B cell (primary cell): ENCODE data around the gene KATNAL1. TPM values are rescaled to one million over a fixed set of nuclear protein-coding genes. Genes with fewer than 3 reads are reported as not detected.

Experiments used
- ATAC-seq: fragments of 200-7000 bp; cut with Tn5 transposase; one replicate; pipeline ENCODE4 v1.10.0; 2021; ENCODE audit warnings: low read depth, mild to moderate bottlenecking, moderate number of reproducible peaks, moderate library complexity
- CTCF ChIA-PET: fragments of 350-600 bp; sonication (Branson Sonifier 250); formaldehyde crosslinking; loops from one replicate; lab custom pipeline; 2021; ENCODE audit warnings: antibody characterized with exemption, inconsistent platforms; lab: Charles Lee
- POLR2A ChIA-PET: fragments of 350-600 bp; sonication (Branson Sonifier 250); formaldehyde crosslinking; loops from one replicate; lab custom pipeline; 2021; ENCODE audit warnings: antibody characterized with exemption; lab: Charles Lee
- DNase-seq: peaks from one replicate; pipeline ENCODE4 v3.0.0; 2013
- H2AFZ ChIP-seq: 2 replicates; pipeline ENCODE4 v1.6.1; 2012; ENCODE audit warnings: mild to moderate bottlenecking, low read depth, low read length; ENCODE audit not compliant: insufficient read depth, poor library complexity, severe bottlenecking
- H3K27ac ChIP-seq, 2 donors: 1 replicate in 1 of 2; 2 replicates in 1 of 2; pipeline ENCODE4 v1.5.1; 2012 to 2013; ENCODE audit warnings: low read length in 2 of 2, mild to moderate bottlenecking in 2 of 2, moderate library complexity in 1 of 2
- H3K27me3 ChIP-seq, 4 experiments: fragments of 200-600 bp in 1 of 4; sonication (generic) in 1 of 4; replicated peaks in 1 of 4; 1 replicate in 2 of 4; 2 replicates in 2 of 4; pipeline versions ENCODE4 v1.6.1 to v1.7.0; 2013 to 2016; ENCODE audit warnings: low read length in 3 of 4, mild to moderate bottlenecking in 2 of 4, mixed read lengths in 1 of 4, moderate library complexity in 1 of 4; ENCODE audit not compliant: insufficient read depth in 4 of 4, control insufficient read depth in 3 of 4; ENCODE audit errors: control extremely low read depth in 1 of 4
- H3K36me3 ChIP-seq, 2 experiments: replicated peaks in 1 of 2; 1 replicate in 1 of 2; 2 replicates in 1 of 2; pipeline versions ENCODE4 v1.6.1 to v1.7.1; 2013; ENCODE audit warnings: low read length in 1 of 2; ENCODE audit not compliant: insufficient read depth in 2 of 2, control insufficient read depth in 1 of 2; ENCODE audit errors: control extremely low read depth in 1 of 2, extremely low read depth in 1 of 2
- H3K4me1 ChIP-seq, 2 donors: fragments of 200-600 bp in 1 of 2; sonication (generic) in 1 of 2; 1 replicate in 1 of 2; 2 replicates in 1 of 2; pipeline versions ENCODE4 v1.5.1 to v1.6.1; 2013 to 2017; ENCODE audit warnings: low read length in 2 of 2; ENCODE audit not compliant: control insufficient read depth in 2 of 2, insufficient read depth in 2 of 2
- H3K4me2 ChIP-seq: replicated peaks from 2 replicates; pipeline ENCODE3; 2012; ENCODE audit warnings: mild to moderate bottlenecking, low read depth, low read length; ENCODE audit not compliant: poor library complexity, severe bottlenecking
- H3K4me3 ChIP-seq, 5 experiments: fragments of 200-600 bp in 1 of 5; sonication (generic) in 1 of 5; 1 replicate in 3 of 5; 2 replicates in 2 of 5; pipeline versions ENCODE4 v1.5.1 to v1.7.0; 2011 to 2016; ENCODE audit warnings: low read length in 4 of 5, mild to moderate bottlenecking in 4 of 5, low read depth in 2 of 5, control low read depth in 1 of 5, moderate library complexity in 1 of 5; ENCODE audit not compliant: insufficient read depth in 1 of 5; ENCODE audit errors: control extremely low read depth in 1 of 5, extremely low read depth in 1 of 5
- H3K79me2 ChIP-seq: fragments of 200-600 bp; sonication (generic); one replicate; pipeline ENCODE4 v1.6.0; 2016; ENCODE audit warnings: low read length; ENCODE audit not compliant: control insufficient read depth, insufficient read depth
- H3K9ac ChIP-seq: fragments of 200-600 bp; sonication (generic); 2 replicates; pipeline ENCODE4 v1.6.1; 2017; ENCODE audit warnings: mild to moderate bottlenecking, low read length, moderate library complexity
- H3K9me3 ChIP-seq, 3 donors: one replicate each; pipeline versions ENCODE4 v1.6.1 to v1.7.1; 2013; ENCODE audit warnings: low read length in 2 of 3; ENCODE audit not compliant: control insufficient read depth in 2 of 3, insufficient read depth in 1 of 3; ENCODE audit errors: control extremely low read depth in 1 of 3
- H4K20me1 ChIP-seq: 2 replicates; pipeline ENCODE4 v1.6.0; 2012; ENCODE audit warnings: mild to moderate bottlenecking, low read length; ENCODE audit not compliant: insufficient read depth, control insufficient read depth, poor library complexity, severe bottlenecking
- H3K27ac Mint-ChIP-seq: one replicate; pipeline ENCODE4 v1.8.0; 2021; ENCODE audit warnings: mixed read lengths
- H3K27me3 Mint-ChIP-seq: one replicate; pipeline ENCODE4 v1.8.0; 2021; ENCODE audit warnings: mixed read lengths
- H3K4me1 Mint-ChIP-seq: one replicate; pipeline ENCODE4 v1.8.0; 2021; ENCODE audit warnings: mixed read lengths
- H3K4me3 Mint-ChIP-seq: one replicate; pipeline ENCODE4 v1.8.0; 2021; ENCODE audit warnings: mixed read lengths
- H3K9me3 Mint-ChIP-seq: one replicate; pipeline ENCODE4 v1.8.0; 2022; ENCODE audit warnings: mixed read lengths; ENCODE audit not compliant: insufficient read depth
- EZH2 ChIP-seq: IDR thresholded peaks from 2 replicates; pipeline ENCODE4 v1.6.1; 2012; ENCODE audit warnings: borderline replicate concordance, low read depth, mild to moderate bottlenecking, moderate library complexity, low read length; ENCODE audit not compliant: insufficient read depth, poor library complexity, severe bottlenecking
- WGBS: methylation state at CpG from one replicate; pipeline ENCODE4 v1.1.5; 2013; ENCODE audit warnings: missing lambda C conversion rate; ENCODE audit not compliant: insufficient coverage; 5-methylcytosine and 5-hydroxymethylcytosine counted together
- intact Hi-C: fragments of 100-400 bp; cut with micrococcal nuclease; formaldehyde crosslinking; loops from one replicate; pipeline ENCODE4 v1.10.0; 2022
- polyA plus RNA-seq: library from polyadenylated mRNA; depleted of rRNA; stranded (reverse); fragments of >200 nt; gene quantifications from 2 replicates; pipeline ENCODE4 v1.2.3, GENCODE V29; 2012
- total RNA-seq, 2 donors: library from RNA; stranded (reverse); fragments of 120-200 nt in 1 of 2; gene quantifications; 1 replicate in 1 of 2; 2 replicates in 1 of 2; pipeline versions ENCODE4 v1.2.3 to v1.2.4, GENCODE V29; 2013 to 2022
- TF ChIP-seq, protein P1 (sequence below): fragments of 200-600 bp; IDR thresholded peaks from one replicate; pipeline ENCODE4 v1.8.0; 2022; ENCODE audit warnings: antibody characterized with exemption, mild to moderate bottlenecking

The KATNAL1 gene
- total and polyA plus RNA-seq, 2 donors (not counting 1 experiment from before 2014, with no cell fraction given): 2.7 to 21.9 TPM

DNA sequence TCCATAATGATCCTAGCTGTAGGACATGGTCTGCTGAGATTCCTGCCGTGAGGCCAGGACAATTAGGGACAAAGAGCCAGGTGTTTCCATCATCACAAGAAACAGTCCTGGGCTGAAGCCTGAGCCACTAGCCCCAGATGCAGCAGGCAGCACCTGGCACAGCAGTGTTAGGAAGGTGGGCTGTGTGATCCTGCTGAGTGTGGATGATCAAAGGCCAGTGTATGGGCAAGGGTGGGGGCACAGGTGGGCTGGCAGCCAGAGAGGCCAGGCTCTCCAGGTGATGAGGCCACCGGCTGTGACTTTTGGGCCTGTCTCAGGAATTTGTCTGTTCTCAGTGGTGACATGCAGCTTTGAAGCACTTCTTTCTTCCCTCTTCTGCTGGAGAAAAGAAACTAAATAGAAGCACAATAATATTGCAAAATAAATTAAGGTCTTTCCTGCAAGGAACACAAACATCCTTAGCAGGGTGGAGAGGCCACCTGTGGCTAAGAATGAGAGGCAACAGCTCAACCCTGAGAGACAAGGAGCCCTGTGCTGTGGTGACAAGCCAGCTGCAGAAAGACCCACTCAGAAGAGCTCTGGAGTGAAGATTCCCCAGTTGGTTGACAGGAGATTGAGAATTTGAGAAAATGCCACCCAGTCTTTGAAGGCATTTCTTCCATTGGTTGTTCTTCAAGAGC, 127.6 kb downstream of the KATNAL1 start:
- no peaks in the 10 kb centered on the region for H3K27me3 Mint-ChIP-seq
- Histone ChIP-seq H3K9ac (no peak overlapping the region), H3K4me3 (no peak overlapping the region), H3K9me3 (no peaks in the 10 kb centered on the region), H3K4me2 (no peak overlapping the region), H3K36me3 (no peaks in the 10 kb centered on the region), H3K4me1 (no peaks in the 10 kb centered on the region), H2AFZ (no peak overlapping the region), H3K27ac (no peak overlapping the region), H3K79me2 (no peaks in the 10 kb centered on the region), H3K27me3 (no peaks in the 10 kb centered on the region), H4K20me1 (no peaks in the 10 kb centered on the region)
- 100% methylated on average over 1 of the region's 2 CpGs for WGBS
- no peak for TF ChIP-seq EZH2
- TF ChIP-seq, protein P1, sequence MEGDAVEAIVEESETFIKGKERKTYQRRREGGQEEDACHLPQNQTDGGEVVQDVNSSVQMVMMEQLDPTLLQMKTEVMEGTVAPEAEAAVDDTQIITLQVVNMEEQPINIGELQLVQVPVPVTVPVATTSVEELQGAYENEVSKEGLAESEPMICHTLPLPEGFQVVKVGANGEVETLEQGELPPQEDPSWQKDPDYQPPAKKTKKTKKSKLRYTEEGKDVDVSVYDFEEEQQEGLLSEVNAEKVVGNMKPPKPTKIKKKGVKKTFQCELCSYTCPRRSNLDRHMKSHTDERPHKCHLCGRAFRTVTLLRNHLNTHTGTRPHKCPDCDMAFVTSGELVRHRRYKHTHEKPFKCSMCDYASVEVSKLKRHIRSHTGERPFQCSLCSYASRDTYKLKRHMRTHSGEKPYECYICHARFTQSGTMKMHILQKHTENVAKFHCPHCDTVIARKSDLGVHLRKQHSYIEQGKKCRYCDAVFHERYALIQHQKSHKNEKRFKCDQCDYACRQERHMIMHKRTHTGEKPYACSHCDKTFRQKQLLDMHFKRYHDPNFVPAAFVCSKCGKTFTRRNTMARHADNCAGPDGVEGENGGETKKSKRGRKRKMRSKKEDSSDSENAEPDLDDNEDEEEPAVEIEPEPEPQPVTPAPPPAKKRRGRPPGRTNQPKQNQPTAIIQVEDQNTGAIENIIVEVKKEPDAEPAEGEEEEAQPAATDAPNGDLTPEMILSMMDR: no peak
- no peaks in the 10 kb centered on the region for H3K4me1 Mint-ChIP-seq
- H3K27ac Mint-ChIP-seq: no peak overlapping the region
- ChIA-PET POLR2A (no interaction called here), CTCF (no interaction called here)
- H3K9me3 Mint-ChIP-seq: no peaks in the 10 kb centered on the region
- intact Hi-C loops: no loop called here
- no peak overlapping the region for H3K4me3 Mint-ChIP-seq
- DNase-seq (no peak), ATAC-seq (no peak)

DNA sequence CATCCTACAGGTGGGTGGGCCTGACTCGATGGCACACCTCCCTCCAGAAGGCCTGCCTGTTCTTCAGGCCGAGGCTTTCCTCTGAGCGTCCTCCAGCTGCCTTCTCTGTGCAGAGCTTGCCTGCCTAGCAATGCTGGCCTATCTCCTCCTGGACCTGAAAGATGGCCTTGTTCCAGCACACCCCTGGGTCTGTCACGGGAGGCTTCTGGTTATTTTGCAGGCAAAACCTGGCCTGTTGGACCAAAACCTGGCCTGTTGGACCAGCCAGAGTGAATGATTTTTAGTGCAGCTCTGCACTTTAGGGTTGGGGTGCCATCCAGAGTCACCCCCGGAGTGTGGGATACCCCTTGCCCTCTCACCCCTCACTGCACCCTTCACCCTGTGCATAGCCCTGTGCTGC, 128.4 kb downstream of the KATNAL1 start:
- Histone ChIP-seq H3K79me2 (no peaks in the 10 kb centered on the region), H3K36me3 (no peaks in the 10 kb centered on the region), H3K4me1 (peaks cover 3 to 6% of the 10 kb centered on the region in 2 donors), H3K9ac (no peak overlapping the region), H3K27me3 (no peaks in the 10 kb centered on the region), H3K4me2 (no peak overlapping the region), H3K4me3 (no peak overlapping the region), H3K27ac (no peak overlapping the region), H4K20me1 (no peaks in the 10 kb centered on the region), H3K9me3 (no peaks in the 10 kb centered on the region), H2AFZ (no peak overlapping the region)
- ChIA-PET CTCF (interaction anchor here (1.0 kb wide), 1 partner anchor 53 kb away, joined by 3 read pairs; no protein-coding TSS in a partner anchor), POLR2A (no interaction called here)
- H3K27ac Mint-ChIP-seq: no peak overlapping the region
- no peaks in the 10 kb centered on the region for H3K27me3 Mint-ChIP-seq
- no peak for DNase-seq
- H3K9me3 Mint-ChIP-seq: no peaks in the 10 kb centered on the region
- peaks cover 6% of the 10 kb centered on the region for H3K4me1 Mint-ChIP-seq
- no peak overlapping the region for H3K4me3 Mint-ChIP-seq
- intact Hi-C loops: no loop called here
- TF ChIP-seq, protein P1: no peak
- no peak for TF ChIP-seq EZH2
- WGBS: 92% methylated on average over 5 of the region's 5 CpGs
- ATAC-seq: no peak
